K562 (cell line): ENCODE results near the gene PDRG1. TPM values are rescaled to one million over a fixed set of nuclear protein-coding genes. Genes with fewer than 3 reads are reported as not detected.
A peak's percentile ranks its signal among the peaks of the same experiment; 100 is the strongest.

Experiments used
- ATAC-seq: fragments of 200-7000 bp; cut with Tn5 transposase; 3 replicates; pipeline ENCODE4 v1.9.1; 2020; ENCODE audit warnings: moderate library complexity
- BruUV-seq: library from RNA; stranded (reverse); fragments of 400-500 nt; replicated peaks from 2 replicates; lab custom pipeline; 2021; lab: Mats Ljungman, UMichigan
- CTCF ChIA-PET: fragments of 300-600 bp; formaldehyde crosslinking; extraction: SDS; loops from one replicate; lab custom pipeline; 2021; ENCODE audit warnings: low intra/inter-chr PET ratio; lab: Yijun Ruan, JAX
- POLR2A ChIA-PET: fragments of 300-600, 350-650 bp; sonication (Branson Sonifier 250); formaldehyde crosslinking; extraction: SDS; loops from one replicate; lab custom pipeline; 2021; ENCODE audit warnings: antibody characterized with exemption, inconsistent platforms; lab: Yijun Ruan, JAX
- DNase-seq, 4 experiments: peaks; one replicate each; pipeline versions ENCODE4 v3.0.0 to v3.0.0-alpha.2; 2011 to 2018; ENCODE audit warnings: low spot score in 3 of 4, mixed read lengths in 3 of 4; ENCODE audit errors: extremely low read depth in 1 of 4
- FAIRE-seq: peaks from 2 replicates; lab custom pipeline; 2011; peaks lifted over from hg19 to GRCh38; lab: Jason Lieb, UNC
- H2AFZ ChIP-seq: 2 replicates; pipeline ENCODE4 v1.6.0; 2011; ENCODE audit warnings: low read depth, low read length, control low read depth, inconsistent platforms
- H3K27ac ChIP-seq: fragments of 200-600 bp; 3 replicates; pipeline ENCODE4 v1.8.0; 2011; ENCODE audit warnings: low read depth, mild to moderate bottlenecking, control low read depth, inconsistent platforms, low read length, moderate library complexity, mixed read lengths; ENCODE audit errors: extremely low read depth
- H3K27me3 ChIP-seq, 2 experiments: fragments of 300-600 bp in 1 of 2; 2 replicates in 1 of 2; 3 replicates in 1 of 2; pipeline versions ENCODE4 v1.6.0 to v1.8.0; 2011; ENCODE audit warnings: inconsistent platforms in 2 of 2, low read length in 2 of 2, mild to moderate bottlenecking in 1 of 2, mixed read lengths in 1 of 2, moderate library complexity in 1 of 2; ENCODE audit not compliant: control insufficient read depth in 2 of 2, insufficient read depth in 2 of 2
- H3K36me3 ChIP-seq: fragments of 300-600 bp; 3 replicates; pipeline ENCODE4 v1.8.0; 2011; ENCODE audit warnings: mild to moderate bottlenecking, low read length, inconsistent platforms; ENCODE audit not compliant: control insufficient read depth, insufficient read depth
- H3K4me1 ChIP-seq, 2 experiments: fragments of 200-600 bp in 1 of 2; replicated peaks in 1 of 2; 2 replicates in 1 of 2; 3 replicates in 1 of 2; pipeline versions ENCODE4 v1.5.1 to v1.8.0; 2011; ENCODE audit warnings: inconsistent platforms in 2 of 2, low read length in 2 of 2, mild to moderate bottlenecking in 1 of 2, mixed read lengths in 1 of 2, moderate library complexity in 1 of 2; ENCODE audit not compliant: control insufficient read depth in 2 of 2, insufficient read depth in 2 of 2
- H3K4me2 ChIP-seq: 2 replicates; pipeline ENCODE4 v1.6.1; 2011; ENCODE audit warnings: low read length, control low read depth, inconsistent platforms, mixed read lengths; ENCODE audit not compliant: insufficient read depth
- H3K4me3 ChIP-seq: fragments of 200-600 bp; sonication (generic), shearing (Covaris generic); 2 replicates; pipeline ENCODE4 v1.5.1; 2016; ENCODE audit warnings: control low read depth, inconsistent platforms
- H3K79me2 ChIP-seq: fragments of 200-600 bp; 3 replicates; pipeline ENCODE4 v1.8.0; 2011; ENCODE audit warnings: low read length, inconsistent platforms; ENCODE audit not compliant: control insufficient read depth, insufficient read depth
- H3K9ac ChIP-seq, 2 experiments: 2 replicates each; pipeline versions ENCODE4 v1.6.0 to v1.6.1; 2011; ENCODE audit warnings: low read depth in 2 of 2, low read length in 2 of 2, control low read depth in 1 of 2, inconsistent platforms in 1 of 2, mild to moderate bottlenecking in 1 of 2, mixed read lengths in 1 of 2; ENCODE audit not compliant: insufficient read depth in 1 of 2
- H3K9me1 ChIP-seq: one replicate; pipeline ENCODE4 v1.6.0; 2011; ENCODE audit warnings: inconsistent platforms, mild to moderate bottlenecking, low read length, moderate library complexity; ENCODE audit not compliant: control insufficient read depth, insufficient read depth
- H3K9me3 ChIP-seq: replicated peaks from 2 replicates; pipeline ENCODE4 v1.5.1; 2011; ENCODE audit warnings: low read depth, low read length, inconsistent platforms; ENCODE audit not compliant: control insufficient read depth, insufficient read depth
- H4K20me1 ChIP-seq: replicated peaks from 2 replicates; pipeline ENCODE4 v1.6.1; 2011; ENCODE audit warnings: low read length, inconsistent platforms, mixed read lengths; ENCODE audit not compliant: control insufficient read depth, insufficient read depth
- KLF16 ChIP-seq: IDR thresholded peaks from 2 replicates; pipeline ENCODE4 v1.6.1; 2016; ENCODE audit warnings: antibody characterized with exemption
- NFE2 ChIP-seq: IDR thresholded peaks from 2 replicates; pipeline ENCODE4 v1.6.1; 2014; ENCODE audit warnings: antibody characterized with exemption, low read depth
- NFIC ChIP-seq: fragments of 450-650 bp; IDR thresholded peaks from 2 replicates; pipeline ENCODE4 v1.6.1; 2017; ENCODE audit warnings: mild to moderate bottlenecking, inconsistent platforms
- TAF7 ChIP-seq: fragments of 450-650 bp; IDR thresholded peaks from 2 replicates; pipeline ENCODE4 v1.6.1; 2016; ENCODE audit warnings: missing genetic modification characterization, missing compliant biosample characterization
- WGBS: fragments of 100-300 bp; shearing (Covaris generic); methylation state at CpG from one replicate; pipeline ENCODE4 v1.1.6; 2016; ENCODE audit warnings: low coverage, mixed read lengths; ENCODE audit not compliant: insufficient coverage; ENCODE audit errors: missing lambda C conversion rate; 5-methylcytosine and 5-hydroxymethylcytosine counted together
- in situ Hi-C: fragments of 300-500 bp; cut with MboI; formaldehyde crosslinking; loops from 4 replicates; pipeline ENCODE4 v1.15.0; 2018; ENCODE audit warnings: inconsistent platforms, mixed read lengths
- intact Hi-C: fragments of 100-400 bp; cut with micrococcal nuclease; formaldehyde crosslinking; loops from 2 replicates; pipeline ENCODE4 v1.14.2; 2022
- polyA plus RNA-seq, 8 experiments: library from polyadenylated mRNA; depleted of rRNA in 4 of 8; stranded (reverse) in 5 of 8; unstranded in 3 of 8; fragments of >200 nt; fragmentation: Nextera tagmentation in 2 of 8; fragmentation: Illumina TruSeq in 1 of 8; extraction: Ambion mirVana in 2 of 8; extraction: Trizol in 1 of 8; gene quantifications; 2 replicates each; pipeline versions ENCODE4 v1.2.1 to v1.2.3, GENCODE V29; 2011 to 2014; ENCODE audit warnings: inconsistent platforms in 1 of 8, missing spikeins in 1 of 8
- total RNA-seq, 7 experiments: library from RNA; depleted of rRNA in 6 of 7; stranded (reverse); fragments of >200 nt in 6 of 7; fragmentation: Illumina TruSeq in 2 of 7; extraction: Trizol in 2 of 7; gene quantifications; 2 replicates each; pipeline versions ENCODE4 v1.2.1 to v1.2.3, GENCODE V29; 2011 to 2021; ENCODE audit warnings: low replicate concordance in 1 of 7
- TF ChIP-seq, protein P1 (sequence below): fragments of 450-650 bp; IDR thresholded peaks from 2 replicates; pipeline ENCODE4 v1.6.1; 2016; ENCODE audit warnings: mild to moderate bottlenecking, moderate library complexity

Gene PDRG1
- total and polyA plus RNA-seq, 9 of the 15 experiments (the other 6 are each of a cell fraction or from before 2014, with no cell fraction given) = 12.6 to 58.6 (median 26.1) TPM

DNA sequence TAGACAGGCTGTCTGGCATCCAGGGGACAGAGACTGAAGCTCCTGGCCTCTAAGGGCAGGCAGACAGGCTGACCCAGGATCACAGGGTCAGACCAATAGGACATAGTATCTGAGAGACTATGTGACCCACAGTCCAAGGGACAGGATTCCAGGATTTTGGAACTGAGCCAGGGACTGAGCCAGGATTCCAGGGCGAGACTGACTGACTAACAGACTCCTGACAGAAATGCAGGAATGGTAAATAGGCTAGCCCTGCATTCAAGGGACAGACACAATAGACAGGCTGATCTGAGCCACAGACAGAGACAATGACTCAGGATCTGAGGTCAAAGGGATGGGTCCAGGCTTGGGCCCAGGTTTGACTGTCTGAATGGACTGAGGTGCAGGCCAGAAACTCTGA is 35.9 kb upstream of the PDRG1 start:
- WGBS = 0% methylated on average over 1 of the region's 1 CpG
- H3K9ac ChIP-seq = no peak overlapping the region
- no peak for DNase-seq
- peaks cover 4 to 32% of the 10 kb centered on the region in 2 experiments; a peak in 3 of 5 replicates for H3K27me3 ChIP-seq
- no peaks in the 10 kb centered on the region for H3K9me1 ChIP-seq
- ChIA-PET CTCF (no interaction called here), POLR2A (no interaction called here)
- no peak overlapping the region for H2AFZ ChIP-seq
- FAIRE-seq = peak; percentile 55
- H4K20me1 ChIP-seq = no peaks in the 10 kb centered on the region; the same call in none of the 2 replicates
- ATAC-seq = peak; percentile 70
- 0 out of 2 replicates have a peak, but pooled peaks have one; percentile 35 for TF ChIP-seq NFE2
- peak; percentile 57 for TF ChIP-seq NFIC
- no peak for TF ChIP-seq TAF7
- no peak overlapping the region for H3K4me3 ChIP-seq
- H3K79me2 ChIP-seq = no peaks in the 10 kb centered on the region
- H3K4me2 ChIP-seq = no peak overlapping the region
- no peak overlapping the region for H3K27ac ChIP-seq
- in situ Hi-C loops = no loop called here
- H3K9me3 ChIP-seq = no peaks in the 10 kb centered on the region
- intact Hi-C loops = no loop called here
- no peaks in the 10 kb centered on the region for H3K36me3 ChIP-seq
- BruUV-seq = no TSS peak
- H3K4me1 ChIP-seq = no peaks in the 10 kb centered on the region; a peak in 1 of 5 replicates

DNA sequence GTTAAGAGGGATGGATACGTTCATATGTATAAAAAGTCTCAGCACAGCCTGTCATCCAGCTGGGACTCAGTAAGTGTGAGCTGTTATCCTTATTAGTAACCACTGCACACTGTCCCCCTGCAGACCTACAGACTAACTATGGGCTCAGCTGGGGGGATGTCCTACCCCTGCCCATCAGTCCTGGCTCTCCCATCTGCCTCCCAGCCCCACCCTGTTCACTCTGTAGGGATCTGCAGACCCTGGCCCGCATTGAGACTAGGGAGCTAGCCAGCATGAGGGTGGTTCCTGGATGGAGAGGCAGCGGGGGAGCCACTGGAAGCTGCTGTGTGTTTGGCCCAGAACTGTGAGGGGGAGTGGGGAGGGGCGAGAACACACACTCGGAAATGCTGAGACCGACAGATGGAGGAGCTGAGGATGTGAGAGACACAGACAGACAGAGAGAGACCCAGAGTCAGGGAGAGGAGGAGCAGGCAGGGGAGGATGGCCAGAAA is 33.2 kb upstream of the PDRG1 start:
- DNase-seq (no peak), ATAC-seq (no peak), FAIRE-seq (no peak)
- Histone ChIP-seq H3K9me1 (no peaks in the 10 kb centered on the region), H4K20me1 (no peaks in the 10 kb centered on the region; the same call in 1 of the 2 replicates), H3K9ac (no peak overlapping the region), H3K9me3 (no peaks in the 10 kb centered on the region), H2AFZ (no peak overlapping the region), H3K4me3 (no peak overlapping the region), H3K36me3 (no peaks in the 10 kb centered on the region), H3K27ac (no peak overlapping the region), H3K27me3 (peaks cover 4 to 29% of the 10 kb centered on the region in 2 experiments; a peak in 3 of 5 replicates), H3K4me1 (no peaks in the 10 kb centered on the region; a peak in 1 of 5 replicates), H3K4me2 (no peak overlapping the region), H3K79me2 (no peaks in the 10 kb centered on the region)
- CTCF ChIA-PET = no interaction called here
- POLR2A ChIA-PET = interaction anchor here (1.2 kb wide), 1 partner anchor 10 kb away, joined by 5 read pairs; no protein-coding TSS in a partner anchor
- WGBS = 0% methylated on average over 6 of the region's 6 CpGs
- in situ Hi-C loops = no loop called here
- BruUV-seq = no TSS peak
- intact Hi-C loops = no loop called here
- TF ChIP-seq, protein P1, sequence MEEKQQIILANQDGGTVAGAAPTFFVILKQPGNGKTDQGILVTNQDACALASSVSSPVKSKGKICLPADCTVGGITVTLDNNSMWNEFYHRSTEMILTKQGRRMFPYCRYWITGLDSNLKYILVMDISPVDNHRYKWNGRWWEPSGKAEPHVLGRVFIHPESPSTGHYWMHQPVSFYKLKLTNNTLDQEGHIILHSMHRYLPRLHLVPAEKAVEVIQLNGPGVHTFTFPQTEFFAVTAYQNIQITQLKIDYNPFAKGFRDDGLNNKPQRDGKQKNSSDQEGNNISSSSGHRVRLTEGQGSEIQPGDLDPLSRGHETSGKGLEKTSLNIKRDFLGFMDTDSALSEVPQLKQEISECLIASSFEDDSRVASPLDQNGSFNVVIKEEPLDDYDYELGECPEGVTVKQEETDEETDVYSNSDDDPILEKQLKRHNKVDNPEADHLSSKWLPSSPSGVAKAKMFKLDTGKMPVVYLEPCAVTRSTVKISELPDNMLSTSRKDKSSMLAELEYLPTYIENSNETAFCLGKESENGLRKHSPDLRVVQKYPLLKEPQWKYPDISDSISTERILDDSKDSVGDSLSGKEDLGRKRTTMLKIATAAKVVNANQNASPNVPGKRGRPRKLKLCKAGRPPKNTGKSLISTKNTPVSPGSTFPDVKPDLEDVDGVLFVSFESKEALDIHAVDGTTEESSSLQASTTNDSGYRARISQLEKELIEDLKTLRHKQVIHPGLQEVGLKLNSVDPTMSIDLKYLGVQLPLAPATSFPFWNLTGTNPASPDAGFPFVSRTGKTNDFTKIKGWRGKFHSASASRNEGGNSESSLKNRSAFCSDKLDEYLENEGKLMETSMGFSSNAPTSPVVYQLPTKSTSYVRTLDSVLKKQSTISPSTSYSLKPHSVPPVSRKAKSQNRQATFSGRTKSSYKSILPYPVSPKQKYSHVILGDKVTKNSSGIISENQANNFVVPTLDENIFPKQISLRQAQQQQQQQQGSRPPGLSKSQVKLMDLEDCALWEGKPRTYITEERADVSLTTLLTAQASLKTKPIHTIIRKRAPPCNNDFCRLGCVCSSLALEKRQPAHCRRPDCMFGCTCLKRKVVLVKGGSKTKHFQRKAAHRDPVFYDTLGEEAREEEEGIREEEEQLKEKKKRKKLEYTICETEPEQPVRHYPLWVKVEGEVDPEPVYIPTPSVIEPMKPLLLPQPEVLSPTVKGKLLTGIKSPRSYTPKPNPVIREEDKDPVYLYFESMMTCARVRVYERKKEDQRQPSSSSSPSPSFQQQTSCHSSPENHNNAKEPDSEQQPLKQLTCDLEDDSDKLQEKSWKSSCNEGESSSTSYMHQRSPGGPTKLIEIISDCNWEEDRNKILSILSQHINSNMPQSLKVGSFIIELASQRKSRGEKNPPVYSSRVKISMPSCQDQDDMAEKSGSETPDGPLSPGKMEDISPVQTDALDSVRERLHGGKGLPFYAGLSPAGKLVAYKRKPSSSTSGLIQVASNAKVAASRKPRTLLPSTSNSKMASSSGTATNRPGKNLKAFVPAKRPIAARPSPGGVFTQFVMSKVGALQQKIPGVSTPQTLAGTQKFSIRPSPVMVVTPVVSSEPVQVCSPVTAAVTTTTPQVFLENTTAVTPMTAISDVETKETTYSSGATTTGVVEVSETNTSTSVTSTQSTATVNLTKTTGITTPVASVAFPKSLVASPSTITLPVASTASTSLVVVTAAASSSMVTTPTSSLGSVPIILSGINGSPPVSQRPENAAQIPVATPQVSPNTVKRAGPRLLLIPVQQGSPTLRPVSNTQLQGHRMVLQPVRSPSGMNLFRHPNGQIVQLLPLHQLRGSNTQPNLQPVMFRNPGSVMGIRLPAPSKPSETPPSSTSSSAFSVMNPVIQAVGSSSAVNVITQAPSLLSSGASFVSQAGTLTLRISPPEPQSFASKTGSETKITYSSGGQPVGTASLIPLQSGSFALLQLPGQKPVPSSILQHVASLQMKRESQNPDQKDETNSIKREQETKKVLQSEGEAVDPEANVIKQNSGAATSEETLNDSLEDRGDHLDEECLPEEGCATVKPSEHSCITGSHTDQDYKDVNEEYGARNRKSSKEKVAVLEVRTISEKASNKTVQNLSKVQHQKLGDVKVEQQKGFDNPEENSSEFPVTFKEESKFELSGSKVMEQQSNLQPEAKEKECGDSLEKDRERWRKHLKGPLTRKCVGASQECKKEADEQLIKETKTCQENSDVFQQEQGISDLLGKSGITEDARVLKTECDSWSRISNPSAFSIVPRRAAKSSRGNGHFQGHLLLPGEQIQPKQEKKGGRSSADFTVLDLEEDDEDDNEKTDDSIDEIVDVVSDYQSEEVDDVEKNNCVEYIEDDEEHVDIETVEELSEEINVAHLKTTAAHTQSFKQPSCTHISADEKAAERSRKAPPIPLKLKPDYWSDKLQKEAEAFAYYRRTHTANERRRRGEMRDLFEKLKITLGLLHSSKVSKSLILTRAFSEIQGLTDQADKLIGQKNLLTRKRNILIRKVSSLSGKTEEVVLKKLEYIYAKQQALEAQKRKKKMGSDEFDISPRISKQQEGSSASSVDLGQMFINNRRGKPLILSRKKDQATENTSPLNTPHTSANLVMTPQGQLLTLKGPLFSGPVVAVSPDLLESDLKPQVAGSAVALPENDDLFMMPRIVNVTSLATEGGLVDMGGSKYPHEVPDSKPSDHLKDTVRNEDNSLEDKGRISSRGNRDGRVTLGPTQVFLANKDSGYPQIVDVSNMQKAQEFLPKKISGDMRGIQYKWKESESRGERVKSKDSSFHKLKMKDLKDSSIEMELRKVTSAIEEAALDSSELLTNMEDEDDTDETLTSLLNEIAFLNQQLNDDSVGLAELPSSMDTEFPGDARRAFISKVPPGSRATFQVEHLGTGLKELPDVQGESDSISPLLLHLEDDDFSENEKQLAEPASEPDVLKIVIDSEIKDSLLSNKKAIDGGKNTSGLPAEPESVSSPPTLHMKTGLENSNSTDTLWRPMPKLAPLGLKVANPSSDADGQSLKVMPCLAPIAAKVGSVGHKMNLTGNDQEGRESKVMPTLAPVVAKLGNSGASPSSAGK = no peak
- no peak for TF ChIP-seq KLF16
